GM19025 (cell line): Measurements from ENCODE around the gene RRAGA.
"Not testable (repeated sequence)": the region's sequence is repeated elsewhere in the genome, so short reads cannot be mapped to it uniquely, and the experiment has no call there.

Experiments used
- ATAC-seq: cut with Tn5 transposase; IDR thresholded peaks from one replicate; pipeline ENCODE4 v1.9.1; 2021; ENCODE audit warnings: mild to moderate bottlenecking, low read depth, moderate library complexity; ENCODE audit not compliant: unreplicated experiment

RRAGA gene

GRCh38 chr9:19074836-19075235, 25.6 kb downstream of the RRAGA start:
- no peak for ATAC-seq

GRCh38 chr9:19085295-19085694, 36.1 kb downstream of the RRAGA start:
- ATAC-seq = no peak

GRCh38 chr9:19087106-19088000, 38.1 kb downstream of the RRAGA start:
- ATAC-seq = no peak

- ATAC-seq = not testable (repeated sequence)
Observed at GRCh38 chr9:19097431-19097830, 48.2 kb downstream of the RRAGA start.
